Ascending aorta (tissue), 2 donors: ENCODE measurements around the gene BMX. TPM values are rescaled to one million over a fixed set of nuclear protein-coding genes. Genes with fewer than 3 reads are reported as not detected.

Experiments
- DNase-seq, 2 donors: peaks; one replicate each; pipeline ENCODE4 v3.0.0-alpha.2; 2019; ENCODE audit warnings: low spot score in 2 of 2
- H3K27ac ChIP-seq, 2 donors: fragments of 200-600 bp; sonication (generic); one replicate each; pipeline ENCODE4 v1.5.1; 2016 to 2017; ENCODE audit warnings: mild to moderate bottlenecking in 1 of 2
- H3K27me3 ChIP-seq: fragments of 200-600 bp; sonication (generic); one replicate; pipeline ENCODE4 v1.5.1; 2017
- H3K36me3 ChIP-seq, 2 donors: fragments of 200-600 bp; sonication (generic); one replicate each; pipeline ENCODE4 v1.5.1; 2016
- H3K4me1 ChIP-seq, 2 donors: fragments of 200-600 bp; sonication (generic); one replicate each; pipeline ENCODE4 v1.5.1; 2016 to 2017; ENCODE audit warnings: mild to moderate bottlenecking in 1 of 2
- H3K4me3 ChIP-seq, 2 donors: fragments of 200-600 bp; sonication (generic); one replicate each; pipeline ENCODE4 v1.5.1; 2016 to 2017; ENCODE audit warnings: mild to moderate bottlenecking in 1 of 2
- H3K9me3 ChIP-seq, 2 donors: fragments of 200-600 bp; sonication (generic); one replicate each; pipeline ENCODE4 v1.5.1; 2016
- intact Hi-C: fragments of 100-400 bp; cut with DNase I; formaldehyde crosslinking; loops from one replicate; pipeline ENCODE4 v1.15.1; 2023
- total RNA-seq: library from RNA; depleted of rRNA; stranded (reverse); fragments of >200 nt; gene quantifications from one replicate; pipeline ENCODE4 v1.1.0, GENCODE V29; 2016
- TF ChIP-seq, protein P1 (sequence below), 3 experiments: fragments of 200-600 bp in 2 of 3; fragments of 450-650 bp in 1 of 3; sonication (generic) in 2 of 3; IDR thresholded peaks; one replicate each; pipeline ENCODE4 v1.5.1; 2016 to 2019; ENCODE audit warnings: antibody characterized with exemption in 3 of 3, mild to moderate bottlenecking in 1 of 3, moderate library complexity in 1 of 3

Gene BMX
- total RNA-seq, 1 donor from 2014 or later = 1.3 TPM

DNA sequence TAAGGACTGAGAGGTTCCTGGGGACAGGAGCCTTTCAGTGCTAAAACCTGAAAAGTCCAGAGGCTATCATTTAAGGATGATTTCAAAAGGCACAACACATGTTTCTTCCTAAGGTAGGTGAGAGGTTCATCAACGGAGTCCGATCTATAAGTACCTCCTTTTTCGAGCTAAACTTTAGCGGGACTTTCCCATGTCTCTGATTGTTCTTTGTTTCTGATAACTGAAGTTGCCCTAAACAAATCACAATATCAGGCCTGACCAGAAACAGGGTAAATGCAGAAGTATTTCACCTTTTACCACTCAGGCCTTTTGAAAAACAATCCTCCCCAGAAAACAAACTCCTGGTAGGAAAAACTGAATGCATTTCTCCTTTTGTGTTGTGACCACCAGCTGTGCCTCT lies 25.1 kb upstream of the BMX start:
- no peak overlapping the region for H3K27ac ChIP-seq
- H3K27me3 ChIP-seq = no peaks in the 10 kb centered on the region
- no peaks in the 10 kb centered on the region for H3K4me1 ChIP-seq
- intact Hi-C loops = no loop called here
- H3K4me3 ChIP-seq = no peak overlapping the region
- TF ChIP-seq, protein P1, sequence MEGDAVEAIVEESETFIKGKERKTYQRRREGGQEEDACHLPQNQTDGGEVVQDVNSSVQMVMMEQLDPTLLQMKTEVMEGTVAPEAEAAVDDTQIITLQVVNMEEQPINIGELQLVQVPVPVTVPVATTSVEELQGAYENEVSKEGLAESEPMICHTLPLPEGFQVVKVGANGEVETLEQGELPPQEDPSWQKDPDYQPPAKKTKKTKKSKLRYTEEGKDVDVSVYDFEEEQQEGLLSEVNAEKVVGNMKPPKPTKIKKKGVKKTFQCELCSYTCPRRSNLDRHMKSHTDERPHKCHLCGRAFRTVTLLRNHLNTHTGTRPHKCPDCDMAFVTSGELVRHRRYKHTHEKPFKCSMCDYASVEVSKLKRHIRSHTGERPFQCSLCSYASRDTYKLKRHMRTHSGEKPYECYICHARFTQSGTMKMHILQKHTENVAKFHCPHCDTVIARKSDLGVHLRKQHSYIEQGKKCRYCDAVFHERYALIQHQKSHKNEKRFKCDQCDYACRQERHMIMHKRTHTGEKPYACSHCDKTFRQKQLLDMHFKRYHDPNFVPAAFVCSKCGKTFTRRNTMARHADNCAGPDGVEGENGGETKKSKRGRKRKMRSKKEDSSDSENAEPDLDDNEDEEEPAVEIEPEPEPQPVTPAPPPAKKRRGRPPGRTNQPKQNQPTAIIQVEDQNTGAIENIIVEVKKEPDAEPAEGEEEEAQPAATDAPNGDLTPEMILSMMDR (IDR thresholded peaks at IDR 0.05) = no peak
- H3K36me3 ChIP-seq = peaks cover 0 to 7% of the 10 kb centered on the region in 2 donors
- no peak for DNase-seq
- H3K9me3 ChIP-seq = no peaks in the 10 kb centered on the region

DNA sequence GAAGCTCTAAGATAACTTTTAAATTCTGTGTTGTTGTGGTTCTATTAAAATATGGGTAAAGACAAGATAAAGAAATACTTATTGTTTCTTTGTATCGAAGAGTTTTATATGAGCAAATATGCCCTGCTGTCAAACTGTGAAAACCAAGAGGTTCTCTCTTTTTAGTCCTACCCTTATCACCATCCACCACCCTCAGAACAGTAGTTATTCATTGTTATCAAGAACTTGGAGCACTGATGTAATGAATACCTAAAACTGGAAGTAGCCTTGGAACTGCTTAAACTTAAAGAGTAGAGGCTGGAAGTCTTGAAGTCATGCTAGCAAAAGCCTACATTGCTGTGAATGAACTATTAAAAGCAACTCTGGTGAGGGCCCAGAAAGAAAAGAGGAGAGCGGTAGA lies 16.7 kb upstream of the BMX start:
- H3K4me3 ChIP-seq = no peak overlapping the region
- intact Hi-C loops = no loop called here
- DNase-seq = no peak
- H3K36me3 ChIP-seq = no peaks in the 10 kb centered on the region
- TF ChIP-seq, protein P1 (IDR thresholded peaks at IDR 0.05) = no peak
- no peaks in the 10 kb centered on the region for H3K9me3 ChIP-seq
- no peak overlapping the region for H3K27ac ChIP-seq
- no peaks in the 10 kb centered on the region for H3K4me1 ChIP-seq
- H3K27me3 ChIP-seq = no peaks in the 10 kb centered on the region

DNA sequence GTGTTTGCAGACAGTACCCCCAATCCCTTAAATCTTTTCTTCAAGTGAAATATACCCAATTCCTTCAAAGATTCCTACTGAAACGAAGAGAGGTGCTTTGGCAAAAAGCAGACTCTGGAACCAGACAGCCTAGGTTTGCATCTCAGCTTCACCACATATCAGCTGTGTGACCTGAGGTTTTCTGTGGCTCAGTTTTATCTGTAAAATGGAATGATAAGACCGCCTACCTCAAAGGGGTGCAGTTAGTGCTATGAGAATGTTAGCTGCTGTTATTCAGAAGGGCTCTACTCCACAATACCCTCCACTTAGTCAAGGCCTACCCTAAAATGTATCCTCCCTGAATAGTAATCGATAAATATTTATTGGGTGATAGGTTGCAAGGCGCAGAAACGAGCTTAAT lies 8.1 kb upstream of the BMX start:
- peak overlapping the region; percentile 49 to 70 for H3K4me3 ChIP-seq
- TF ChIP-seq, protein P1 (IDR thresholded peaks at IDR 0.05) = no peak
- intact Hi-C loops = loop anchor here (2.0 to 5.0 kb wide), 4 partner anchors 22 to 365 kb away; no protein-coding TSS in a partner anchor
- H3K4me1 ChIP-seq = no peaks in the 10 kb centered on the region
- H3K36me3 ChIP-seq = no peaks in the 10 kb centered on the region
- no peaks in the 10 kb centered on the region for H3K9me3 ChIP-seq
- no peaks in the 10 kb centered on the region for H3K27me3 ChIP-seq
- DNase-seq = no peak
- H3K27ac ChIP-seq = peak overlapping the region; percentile 44 to 56

DNA sequence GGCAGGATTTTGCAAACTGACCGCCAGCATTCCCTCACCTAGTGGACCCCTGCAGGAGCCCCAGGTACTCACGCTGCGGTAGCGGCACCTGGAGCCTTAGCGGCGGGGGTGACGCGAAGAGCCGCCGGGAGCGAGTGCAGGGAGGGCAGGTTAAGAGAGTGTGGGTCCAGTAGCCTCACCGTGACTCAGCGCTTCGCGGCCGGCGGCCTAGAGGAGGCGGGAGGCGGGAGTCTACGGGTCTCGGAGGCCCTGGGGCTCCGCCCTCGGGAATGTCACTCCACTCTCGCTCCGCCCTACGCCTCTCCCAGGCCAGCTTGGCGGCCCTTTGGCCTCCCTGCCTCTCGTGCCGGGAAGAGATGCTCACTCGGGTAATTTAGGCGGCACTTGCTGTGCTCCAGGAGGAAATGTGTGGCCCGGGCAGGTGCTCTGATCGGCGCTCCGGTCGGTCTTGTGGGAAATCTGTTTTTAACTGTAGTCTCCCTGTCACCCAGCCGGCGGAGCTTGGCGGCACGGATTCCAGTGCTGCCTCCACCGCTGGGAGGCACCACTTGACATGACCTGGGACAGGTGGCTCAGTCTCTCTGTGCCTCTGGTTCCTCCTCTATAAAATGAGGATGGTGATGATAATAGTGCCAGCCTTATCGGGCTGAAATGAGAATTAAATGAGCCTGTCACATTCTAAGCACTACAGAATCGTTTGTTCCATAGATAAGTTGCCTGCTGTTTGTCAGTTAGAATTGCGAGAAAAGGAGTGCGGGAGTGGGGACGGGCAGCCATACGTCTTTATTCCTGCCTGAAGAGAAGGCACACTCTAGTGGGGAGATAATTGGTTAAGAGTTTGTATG lies 7.3 kb upstream of the BMX start, which contains the start of gene PIR:
TSS of gene PIR (minus strand) at position 216 of the 845 bp plus-strand sequence. CDS start 2,076 bp downstream, outside the sequence.
- Histone ChIP-seq H3K9me3 (no peaks in the 10 kb centered on the region), H3K4me1 (no peaks in the 10 kb centered on the region), H3K36me3 (no peaks in the 10 kb centered on the region), H3K27ac (peak within 1 kb of the TSS; percentile 44 to 56), H3K27me3 (no peaks in the 10 kb centered on the region), H3K4me3 (peak within 1 kb of the TSS; percentile 49 to 70)
- intact Hi-C loops = loop anchor here (2.0 to 5.0 kb wide), 4 partner anchors 23 to 364 kb away; no protein-coding TSS in a partner anchor
- DNase-seq = peak; percentile 57 to 93
- TF ChIP-seq, protein P1 (IDR thresholded peaks at IDR 0.05) = peak in 2 of 3 experiments; percentile 36 to 56

DNA sequence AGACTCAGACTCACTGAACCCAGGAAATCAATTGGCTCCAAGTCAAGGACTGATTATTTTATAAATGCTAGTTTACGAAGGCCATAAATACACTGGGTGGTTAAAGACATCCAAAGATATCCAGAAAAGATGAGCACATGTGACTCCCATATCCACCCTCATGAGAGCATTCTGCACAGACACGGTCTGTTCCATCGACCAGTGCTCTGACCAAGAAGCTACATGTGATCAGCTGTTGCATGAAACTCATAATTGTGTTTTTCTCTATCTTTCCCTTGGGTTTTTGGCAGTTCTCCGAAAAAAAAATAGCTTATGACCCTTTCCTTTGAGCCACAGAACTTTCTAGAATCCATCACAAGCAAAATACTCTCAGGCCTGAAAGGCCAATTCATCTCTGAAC lies 4.8 kb upstream of the BMX start:
- Histone ChIP-seq H3K27ac (no peak overlapping the region), H3K36me3 (no peaks in the 10 kb centered on the region), H3K4me1 (no peaks in the 10 kb centered on the region), H3K9me3 (no peaks in the 10 kb centered on the region), H3K27me3 (no peaks in the 10 kb centered on the region), H3K4me3 (no peak overlapping the region)
- no peak for DNase-seq
- intact Hi-C loops = no loop called here
- TF ChIP-seq, protein P1 (IDR thresholded peaks at IDR 0.05) = no peak
